Measurements from ENCODE around the gene RAB6B.

- TF ChIP-seq CTCF (IDR thresholded peaks at IDR 0.05; ENCODE audit: low read depth, low read length) (no peak), POLR2A (IDR thresholded peaks at IDR 0.05; ENCODE audit: extremely low read depth, insufficient read length) (no peak), MAX (IDR thresholded peaks at IDR 0.05; ENCODE audit: low read depth, low read length) (no peak)
These were observed 24.9 kb downstream of the RAB6B start for GRCh38 chr3:133870822-133871221.

Measured in NB4 (cell line).